ENCODE data around the gene RORC. TPM values are rescaled to one million over a fixed set of nuclear protein-coding genes. Genes with fewer than 3 reads are reported as not detected.
A peak's percentile ranks its signal among the peaks of the same experiment; 100 is the strongest.
"Not testable (repeated sequence)": the region's sequence is repeated elsewhere in the genome, so short reads cannot be mapped to it uniquely, and the experiment has no call there.

Gene RORC
- total and polyA plus RNA-seq, 12 donors, result 4.0 to 21.0 (median 13.3) TPM

GRCh38 chr1:151782741-151783140 is 48.9 kb downstream of the RORC start:
- H3K9me3 ChIP-seq, result no peaks in the 10 kb centered on the region
- no peaks in the 10 kb centered on the region for H3K27me3 ChIP-seq
- H3K36me3 ChIP-seq, result peaks cover 0 to 49% (median 0%) of the 10 kb centered on the region in 9 donors
- TF ChIP-seq CTCF (IDR thresholded peaks at IDR 0.05), result no peak
- intact Hi-C loops (cut with DNase I), result no loop called here
- 89 to 91% methylated on average over 3 of the region's 3 CpGs for WGBS, 2 donors
- peak overlapping the region in 1 of 10 donors; percentile 58 for H3K27ac ChIP-seq
- no peak for DNase-seq
- H3K4me3 ChIP-seq, result no peak overlapping the region
- H3K4me1 ChIP-seq, result peaks cover 0 to 17% (median 0%) of the 10 kb centered on the region in 9 donors
- ATAC-seq, result no peak

GRCh38 chr1:151782026-151782425 is 49.6 kb downstream of the RORC start:
- Histone ChIP-seq H3K36me3 (peaks cover 0 to 51% (median 0%) of the 10 kb centered on the region in 9 donors), H3K4me1 (peaks cover 0 to 17% (median 0%) of the 10 kb centered on the region in 9 donors), H3K27ac (peak overlapping the region in 1 of 10 donors; percentile 58)
- ATAC-seq; intact Hi-C loops (cut with DNase I); H3K4me3 ChIP-seq; H3K9me3 ChIP-seq; H3K27me3 ChIP-seq; DNase-seq: not testable (repeated sequence)
- 88 to 92% methylated on average over 5 of the region's 5 CpGs for WGBS, 2 donors

- H3K36me3 ChIP-seq, result peaks cover 0 to 64% (median under 1%) of the 10 kb centered on the region in 9 donors
- not testable (repeated sequence) for DNase-seq
- 93 to 98% methylated on average over 5 of the region's 5 CpGs for WGBS, 2 donors
Measured at GRCh38 chr1:151780736-151781135, 50.9 kb downstream of the RORC start.

GRCh38 chr1:151779852-151780251 is 51.8 kb downstream of the RORC start:
- H3K4me1 ChIP-seq, result peaks cover 0 to 17% (median 0%) of the 10 kb centered on the region in 9 donors
- WGBS, 2 donors, result 89 to 93% methylated on average over 4 of the region's 4 CpGs
- intact Hi-C loops (cut with DNase I), result no loop called here
- no peaks in the 10 kb centered on the region for H3K9me3 ChIP-seq
- no peak for TF ChIP-seq CTCF (IDR thresholded peaks at IDR 0.05)
- DNase-seq (no peak), ATAC-seq (no peak)
- no peak overlapping the region for H3K4me3 ChIP-seq
- no peak overlapping the region for H3K27ac ChIP-seq
- H3K27me3 ChIP-seq, result no peaks in the 10 kb centered on the region
- H3K36me3 ChIP-seq, result peaks cover 0 to 73% (median 6%) of the 10 kb centered on the region in 9 donors

More at GRCh38 chr1:151780736-151781135, 50.9 kb downstream of the RORC start:
- H3K9me3 ChIP-seq; intact Hi-C loops (cut with DNase I); ATAC-seq; H3K27me3 ChIP-seq; H3K4me3 ChIP-seq: not testable (repeated sequence)
- Histone ChIP-seq H3K27ac (peak overlapping the region in 1 of 10 donors; percentile 40), H3K4me1 (peaks cover 0 to 17% (median 0%) of the 10 kb centered on the region in 9 donors)

GRCh38 chr1:151777317-151777716 is 54.3 kb downstream of the RORC start:
- ATAC-seq, result no peak
- 96% methylated on average over 4 of the region's 4 CpGs for WGBS, 2 donors
- Histone ChIP-seq H3K36me3 (peaks cover 0 to 86% (median 10%) of the 10 kb centered on the region in 9 donors), H3K27me3 (no peaks in the 10 kb centered on the region), H3K9me3 (no peaks in the 10 kb centered on the region), H3K4me3 (no peak overlapping the region), H3K4me1 (peaks cover 0 to under 1% (median 0%) of the 10 kb centered on the region in 9 donors), H3K27ac (no peak overlapping the region)
- intact Hi-C loops (cut with DNase I), result no loop called here
- DNase-seq, result no peak
- TF ChIP-seq CTCF (IDR thresholded peaks at IDR 0.05), result no peak
